B cell (primary cell): ENCODE results near the gene PEX7. TPM values are rescaled to one million over a fixed set of nuclear protein-coding genes. Genes with fewer than 3 reads are reported as not detected.

Experiments used
- ATAC-seq: fragments of 200-7000 bp; cut with Tn5 transposase; one replicate; pipeline ENCODE4 v1.10.0; 2021; ENCODE audit warnings: low read depth, mild to moderate bottlenecking, moderate number of reproducible peaks, moderate library complexity
- CTCF ChIA-PET: fragments of 350-600 bp; sonication (Branson Sonifier 250); formaldehyde crosslinking; loops from one replicate; lab custom pipeline; 2021; ENCODE audit warnings: antibody characterized with exemption, inconsistent platforms; lab: Charles Lee
- POLR2A ChIA-PET: fragments of 350-600 bp; sonication (Branson Sonifier 250); formaldehyde crosslinking; loops from one replicate; lab custom pipeline; 2021; ENCODE audit warnings: antibody characterized with exemption; lab: Charles Lee
- DNase-seq: peaks from one replicate; pipeline ENCODE4 v3.0.0; 2013
- H2AFZ ChIP-seq: 2 replicates; pipeline ENCODE4 v1.6.1; 2012; ENCODE audit warnings: mild to moderate bottlenecking, low read depth, low read length; ENCODE audit not compliant: insufficient read depth, poor library complexity, severe bottlenecking
- H3K27ac ChIP-seq, 2 donors: 1 replicate in 1 of 2; 2 replicates in 1 of 2; pipeline ENCODE4 v1.5.1; 2012 to 2013; ENCODE audit warnings: low read length in 2 of 2, mild to moderate bottlenecking in 2 of 2, moderate library complexity in 1 of 2
- H3K27me3 ChIP-seq, 4 experiments: fragments of 200-600 bp in 1 of 4; sonication (generic) in 1 of 4; replicated peaks in 1 of 4; 1 replicate in 2 of 4; 2 replicates in 2 of 4; pipeline versions ENCODE4 v1.6.1 to v1.7.0; 2013 to 2016; ENCODE audit warnings: low read length in 3 of 4, mild to moderate bottlenecking in 2 of 4, mixed read lengths in 1 of 4, moderate library complexity in 1 of 4; ENCODE audit not compliant: insufficient read depth in 4 of 4, control insufficient read depth in 3 of 4; ENCODE audit errors: control extremely low read depth in 1 of 4
- H3K36me3 ChIP-seq, 2 experiments: replicated peaks in 1 of 2; 1 replicate in 1 of 2; 2 replicates in 1 of 2; pipeline versions ENCODE4 v1.6.1 to v1.7.1; 2013; ENCODE audit warnings: low read length in 1 of 2; ENCODE audit not compliant: insufficient read depth in 2 of 2, control insufficient read depth in 1 of 2; ENCODE audit errors: control extremely low read depth in 1 of 2, extremely low read depth in 1 of 2
- H3K4me1 ChIP-seq, 2 donors: fragments of 200-600 bp in 1 of 2; sonication (generic) in 1 of 2; 1 replicate in 1 of 2; 2 replicates in 1 of 2; pipeline versions ENCODE4 v1.5.1 to v1.6.1; 2013 to 2017; ENCODE audit warnings: low read length in 2 of 2; ENCODE audit not compliant: control insufficient read depth in 2 of 2, insufficient read depth in 2 of 2
- H3K4me2 ChIP-seq: replicated peaks from 2 replicates; pipeline ENCODE3; 2012; ENCODE audit warnings: mild to moderate bottlenecking, low read depth, low read length; ENCODE audit not compliant: poor library complexity, severe bottlenecking
- H3K4me3 ChIP-seq, 5 experiments: fragments of 200-600 bp in 1 of 5; sonication (generic) in 1 of 5; 1 replicate in 3 of 5; 2 replicates in 2 of 5; pipeline versions ENCODE4 v1.5.1 to v1.7.0; 2011 to 2016; ENCODE audit warnings: low read length in 4 of 5, mild to moderate bottlenecking in 4 of 5, low read depth in 2 of 5, control low read depth in 1 of 5, moderate library complexity in 1 of 5; ENCODE audit not compliant: insufficient read depth in 1 of 5; ENCODE audit errors: control extremely low read depth in 1 of 5, extremely low read depth in 1 of 5
- H3K79me2 ChIP-seq: fragments of 200-600 bp; sonication (generic); one replicate; pipeline ENCODE4 v1.6.0; 2016; ENCODE audit warnings: low read length; ENCODE audit not compliant: control insufficient read depth, insufficient read depth
- H3K9ac ChIP-seq: fragments of 200-600 bp; sonication (generic); 2 replicates; pipeline ENCODE4 v1.6.1; 2017; ENCODE audit warnings: mild to moderate bottlenecking, low read length, moderate library complexity
- H3K9me3 ChIP-seq, 3 donors: one replicate each; pipeline versions ENCODE4 v1.6.1 to v1.7.1; 2013; ENCODE audit warnings: low read length in 2 of 3; ENCODE audit not compliant: control insufficient read depth in 2 of 3, insufficient read depth in 1 of 3; ENCODE audit errors: control extremely low read depth in 1 of 3
- H4K20me1 ChIP-seq: 2 replicates; pipeline ENCODE4 v1.6.0; 2012; ENCODE audit warnings: mild to moderate bottlenecking, low read length; ENCODE audit not compliant: insufficient read depth, control insufficient read depth, poor library complexity, severe bottlenecking
- H3K27ac Mint-ChIP-seq: one replicate; pipeline ENCODE4 v1.8.0; 2021; ENCODE audit warnings: mixed read lengths
- H3K27me3 Mint-ChIP-seq: one replicate; pipeline ENCODE4 v1.8.0; 2021; ENCODE audit warnings: mixed read lengths
- H3K4me1 Mint-ChIP-seq: one replicate; pipeline ENCODE4 v1.8.0; 2021; ENCODE audit warnings: mixed read lengths
- H3K4me3 Mint-ChIP-seq: one replicate; pipeline ENCODE4 v1.8.0; 2021; ENCODE audit warnings: mixed read lengths
- H3K9me3 Mint-ChIP-seq: one replicate; pipeline ENCODE4 v1.8.0; 2022; ENCODE audit warnings: mixed read lengths; ENCODE audit not compliant: insufficient read depth
- EZH2 ChIP-seq: IDR thresholded peaks from 2 replicates; pipeline ENCODE4 v1.6.1; 2012; ENCODE audit warnings: borderline replicate concordance, low read depth, mild to moderate bottlenecking, moderate library complexity, low read length; ENCODE audit not compliant: insufficient read depth, poor library complexity, severe bottlenecking
- WGBS: methylation state at CpG from one replicate; pipeline ENCODE4 v1.1.5; 2013; ENCODE audit warnings: missing lambda C conversion rate; ENCODE audit not compliant: insufficient coverage; 5-methylcytosine and 5-hydroxymethylcytosine counted together
- intact Hi-C: fragments of 100-400 bp; cut with micrococcal nuclease; formaldehyde crosslinking; loops from one replicate; pipeline ENCODE4 v1.10.0; 2022
- polyA minus RNA-seq: library from RNA; depleted of rRNA, polyadenylated mRNA; stranded (reverse); fragments of >200 nt; gene quantifications from 2 replicates; pipeline ENCODE4 v1.2.3, GENCODE V29; 2012
- polyA plus RNA-seq: library from polyadenylated mRNA; depleted of rRNA; stranded (reverse); fragments of >200 nt; gene quantifications from 2 replicates; pipeline ENCODE4 v1.2.3, GENCODE V29; 2012
- total RNA-seq, 2 donors: library from RNA; stranded (reverse); fragments of 120-200 nt in 1 of 2; gene quantifications; 1 replicate in 1 of 2; 2 replicates in 1 of 2; pipeline versions ENCODE4 v1.2.3 to v1.2.4, GENCODE V29; 2013 to 2022
- TF ChIP-seq, protein P1 (sequence below): fragments of 200-600 bp; IDR thresholded peaks from one replicate; pipeline ENCODE4 v1.8.0; 2022; ENCODE audit warnings: antibody characterized with exemption, mild to moderate bottlenecking

Gene PEX7, protein sequence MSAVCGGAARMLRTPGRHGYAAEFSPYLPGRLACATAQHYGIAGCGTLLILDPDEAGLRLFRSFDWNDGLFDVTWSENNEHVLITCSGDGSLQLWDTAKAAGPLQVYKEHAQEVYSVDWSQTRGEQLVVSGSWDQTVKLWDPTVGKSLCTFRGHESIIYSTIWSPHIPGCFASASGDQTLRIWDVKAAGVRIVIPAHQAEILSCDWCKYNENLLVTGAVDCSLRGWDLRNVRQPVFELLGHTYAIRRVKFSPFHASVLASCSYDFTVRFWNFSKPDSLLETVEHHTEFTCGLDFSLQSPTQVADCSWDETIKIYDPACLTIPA
- total RNA-seq (3.9 and 6.6 TPM in 2 replicates), polyA plus RNA-seq (3.9 and 7.8 TPM in 2 replicates), polyA minus RNA-seq (7.0 and 8.2 TPM in 2 replicates)
- total RNA-seq (2013), result 7.3 TPM

DNA sequence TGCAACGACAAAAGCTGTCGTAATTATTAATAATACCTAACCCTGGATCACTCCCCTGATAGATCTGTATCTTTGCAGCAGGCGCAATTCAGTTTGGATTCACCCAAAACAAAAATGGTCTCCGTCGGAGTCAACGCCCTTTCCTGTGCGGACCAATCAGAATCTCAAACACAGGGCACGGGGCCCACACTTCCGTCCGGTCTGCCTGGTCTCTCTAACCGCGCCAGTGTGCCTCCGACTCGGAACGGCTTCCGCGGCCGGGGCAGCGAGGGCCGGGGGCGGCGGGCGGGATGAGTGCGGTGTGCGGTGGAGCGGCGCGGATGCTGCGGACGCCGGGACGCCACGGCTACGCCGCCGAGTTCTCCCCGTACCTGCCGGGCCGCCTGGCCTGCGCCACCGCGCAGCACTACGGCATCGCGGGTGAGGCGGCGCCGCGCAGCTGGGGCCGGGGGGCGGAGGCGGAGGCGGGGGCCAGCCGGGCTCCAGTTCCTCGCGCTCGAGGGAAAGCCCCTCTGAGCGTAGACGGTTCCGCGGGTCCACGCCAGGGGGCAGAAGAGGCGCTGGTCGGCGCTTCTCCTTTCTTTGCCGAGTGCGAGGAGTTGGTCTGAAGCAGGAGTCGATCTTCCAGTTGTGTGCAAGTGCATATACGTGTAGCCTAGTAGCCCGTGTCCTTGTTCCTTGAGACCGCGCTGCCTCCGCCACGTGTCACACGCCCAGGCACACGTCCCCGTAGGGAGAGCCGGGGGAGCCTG is at the start of gene PEX7:
Gene PEX7, plus strand, starts transcription at position 217 of the 752 bp plus-strand sequence. Its CDS starts 74 bp downstream, at position 291.
- Mint-ChIP-seq H3K27ac (peak within 1 kb of the TSS; percentile 91), H3K9me3 (no peaks in the 10 kb centered on the region), H3K4me1 (peaks cover 18% of the 10 kb centered on the region), H3K27me3 (peaks cover 9% of the 10 kb centered on the region), H3K4me3 (peak within 1 kb of the TSS; percentile 90)
- no peaks in the 10 kb centered on the region for H3K36me3 ChIP-seq
- no peaks in the 10 kb centered on the region for H4K20me1 ChIP-seq
- WGBS, result 1% methylated on average over 76 of the region's 78 CpGs
- H3K27ac ChIP-seq, result peak within 1 kb of the TSS; percentile 65 to 95
- peaks cover 3% of the 10 kb centered on the region for H3K79me2 ChIP-seq
- DNase-seq (peak; percentile 94), ATAC-seq (peak; percentile 91)
- H2AFZ ChIP-seq, result peak within 1 kb of the TSS; percentile 99
- peaks cover 0 to 3% (median 0%) of the 10 kb centered on the region in 4 experiments for H3K27me3 ChIP-seq
- ChIA-PET POLR2A (interaction anchor here (0.6 to 1.6 kb wide), 5 partner anchors 30 to 277 kb away, joined by 3 to 7 read pairs (median 3); partner anchors contain the start of gene MAP3K5), CTCF (interaction anchor here (0.5 to 3.2 kb wide), 8 partner anchors 23 to 533 kb away, joined by 3 to 22 read pairs (median 4); partner anchors contain the start of genes BCLAF1 and MAP3K5)
- peak within 1 kb of the TSS; percentile 88 for H3K9ac ChIP-seq
- H3K4me2 ChIP-seq, result peak within 1 kb of the TSS; percentile 82
- peaks cover 11 to 12% of the 10 kb centered on the region in 2 donors for H3K4me1 ChIP-seq
- intact Hi-C loops, result loop anchor here (1.0 to 10.0 kb wide), 7 partner anchors 30 to 534 kb away; partner anchors contain the start of genes BCLAF1, IFNGR1, MAP3K5 and SLC35D3
- TF ChIP-seq EZH2, result no peak
- TF ChIP-seq, protein P1, sequence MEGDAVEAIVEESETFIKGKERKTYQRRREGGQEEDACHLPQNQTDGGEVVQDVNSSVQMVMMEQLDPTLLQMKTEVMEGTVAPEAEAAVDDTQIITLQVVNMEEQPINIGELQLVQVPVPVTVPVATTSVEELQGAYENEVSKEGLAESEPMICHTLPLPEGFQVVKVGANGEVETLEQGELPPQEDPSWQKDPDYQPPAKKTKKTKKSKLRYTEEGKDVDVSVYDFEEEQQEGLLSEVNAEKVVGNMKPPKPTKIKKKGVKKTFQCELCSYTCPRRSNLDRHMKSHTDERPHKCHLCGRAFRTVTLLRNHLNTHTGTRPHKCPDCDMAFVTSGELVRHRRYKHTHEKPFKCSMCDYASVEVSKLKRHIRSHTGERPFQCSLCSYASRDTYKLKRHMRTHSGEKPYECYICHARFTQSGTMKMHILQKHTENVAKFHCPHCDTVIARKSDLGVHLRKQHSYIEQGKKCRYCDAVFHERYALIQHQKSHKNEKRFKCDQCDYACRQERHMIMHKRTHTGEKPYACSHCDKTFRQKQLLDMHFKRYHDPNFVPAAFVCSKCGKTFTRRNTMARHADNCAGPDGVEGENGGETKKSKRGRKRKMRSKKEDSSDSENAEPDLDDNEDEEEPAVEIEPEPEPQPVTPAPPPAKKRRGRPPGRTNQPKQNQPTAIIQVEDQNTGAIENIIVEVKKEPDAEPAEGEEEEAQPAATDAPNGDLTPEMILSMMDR, result peak; percentile 82
- H3K4me3 ChIP-seq, result peak within 1 kb of the TSS; percentile 45 to 87 (median 71)
- H3K9me3 ChIP-seq, result peaks cover 0 to 6% (median 0%) of the 10 kb centered on the region in 3 donors
